GM18517 (cell line): ENCODE data around the gene AKT3.

ENCODE experiments used
- ATAC-seq: cut with Tn5 transposase; IDR thresholded peaks from one replicate; pipeline ENCODE4 v1.9.1; 2021; ENCODE audit warnings: mild to moderate bottlenecking, moderate library complexity; ENCODE audit not compliant: unreplicated experiment

AKT3 gene

DNA sequence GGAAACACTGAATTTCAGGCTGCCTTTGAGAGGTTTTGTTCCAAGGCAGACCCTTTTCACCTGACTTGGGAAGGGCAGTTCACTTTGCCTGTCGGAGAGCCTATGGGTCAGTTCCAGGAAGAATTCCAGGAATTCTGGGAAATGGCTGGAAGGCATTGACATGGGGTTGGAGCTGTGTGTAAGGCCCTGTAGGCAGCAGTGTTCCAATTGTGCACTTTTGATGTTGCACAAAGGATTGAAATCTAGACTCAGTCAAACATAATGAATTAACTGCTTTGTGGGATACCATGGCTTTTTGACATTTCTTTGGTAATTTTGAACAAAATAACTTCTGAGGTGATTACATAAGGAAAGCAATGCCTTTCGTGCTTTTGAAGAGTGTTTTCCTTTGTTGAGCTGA is 409.6 kb downstream of the AKT3 start:
- no peak for ATAC-seq

DNA sequence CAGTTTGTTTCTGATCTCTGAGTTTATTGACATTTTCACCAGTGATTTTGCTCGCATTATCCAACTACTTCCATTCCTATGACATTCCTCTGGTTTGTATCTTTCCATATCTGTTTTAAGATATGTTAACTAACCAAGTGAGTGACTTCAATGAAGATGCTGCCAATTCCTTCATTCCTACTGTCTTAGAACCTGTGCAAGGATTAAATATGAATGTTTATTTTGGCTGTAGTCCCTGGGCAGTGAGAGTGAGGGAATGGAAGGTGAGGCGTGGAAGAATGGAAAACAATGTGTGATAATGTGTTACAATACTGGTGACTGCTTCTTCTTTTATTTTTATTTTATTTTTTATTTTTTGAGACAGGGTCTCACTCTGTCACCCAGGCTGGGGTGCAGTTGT is 411.2 kb downstream of the AKT3 start:
- ATAC-seq, result no peak
